Right renal cortex interstitium (tissue), 3 donors: ENCODE results near the gene MYL3. TPM values are rescaled to one million over a fixed set of nuclear protein-coding genes. Genes with fewer than 3 reads are reported as not detected.

ENCODE experiments used
- DNase-seq, 3 donors: peaks; one replicate each; pipeline ENCODE4 v3.0.0-alpha.2; 2013; ENCODE audit warnings: low read depth in 3 of 3, low spot score in 2 of 3
- polyA plus RNA-seq, 3 donors: library from polyadenylated mRNA; unstranded; fragments of 120-200 nt; gene quantifications; one replicate each; pipeline ENCODE4 v1.2.1, GENCODE V29; 2013; ENCODE audit not compliant: insufficient read length in 3 of 3

The MYL3 gene
- polyA plus RNA-seq, 3 donors, result 21.2 to 23.6 (median 22.2) TPM

- DNase-seq, result no peak
These were observed 2.9 kb upstream of the MYL3 start for GRCh38 chr3:46866032-46866595.

GRCh38 chr3:46865546-46865945, 2.3 kb upstream of the MYL3 start:
- DNase-seq, result no peak

- DNase-seq, result no peak
These were observed 1.8 kb upstream of the MYL3 start for GRCh38 chr3:46865031-46865507.

- DNase-seq, result no peak
These were observed 1.0 kb upstream of the MYL3 start for GRCh38 chr3:46864061-46864881.

- no peak for DNase-seq
These were observed 747 bp downstream of the MYL3 start for GRCh38 chr3:46862369-46863025.

- DNase-seq, result no peak
These were observed 1.5 kb downstream of the MYL3 start for GRCh38 chr3:46861605-46862368.

GRCh38 chr3:46860810-46861604, 2.2 kb downstream of the MYL3 start:
- DNase-seq, result no peak

GRCh38 chr3:46860017-46860809, 3.0 kb downstream of the MYL3 start:
- no peak for DNase-seq

GRCh38 chr3:46859001-46859710, 4.1 kb downstream of the MYL3 start:
- no peak for DNase-seq

- no peak for DNase-seq
These were observed 4.8 kb downstream of the MYL3 start for GRCh38 chr3:46858456-46858855.

- no peak for DNase-seq
These were observed 5.5 kb downstream of the MYL3 start for GRCh38 chr3:46857485-46858341.

- no peak for DNase-seq
These were observed 6.4 kb downstream of the MYL3 start for GRCh38 chr3:46856576-46857471.

GRCh38 chr3:46854555-46854991, 8.7 kb downstream of the MYL3 start:
- DNase-seq, result no peak

- no peak for DNase-seq
These were observed 9.5 kb downstream of the MYL3 start for GRCh38 chr3:46853441-46854415.

GRCh38 chr3:46852839-46853355, 10.3 kb downstream of the MYL3 start:
- no peak for DNase-seq
